ENCODE data around the gene SERHL2. TPM values are rescaled to one million over a fixed set of nuclear protein-coding genes. Genes with fewer than 3 reads are reported as not detected.
"Not testable (repeated sequence)": the region's sequence is repeated elsewhere in the genome, so short reads cannot be mapped to it uniquely, and the experiment has no call there.

Gene SERHL2
- polyA plus RNA-seq, 1 donor (not counting 4 experiments of a cell fraction or from before 2014, with no cell fraction given) = 2.5 TPM

DNA sequence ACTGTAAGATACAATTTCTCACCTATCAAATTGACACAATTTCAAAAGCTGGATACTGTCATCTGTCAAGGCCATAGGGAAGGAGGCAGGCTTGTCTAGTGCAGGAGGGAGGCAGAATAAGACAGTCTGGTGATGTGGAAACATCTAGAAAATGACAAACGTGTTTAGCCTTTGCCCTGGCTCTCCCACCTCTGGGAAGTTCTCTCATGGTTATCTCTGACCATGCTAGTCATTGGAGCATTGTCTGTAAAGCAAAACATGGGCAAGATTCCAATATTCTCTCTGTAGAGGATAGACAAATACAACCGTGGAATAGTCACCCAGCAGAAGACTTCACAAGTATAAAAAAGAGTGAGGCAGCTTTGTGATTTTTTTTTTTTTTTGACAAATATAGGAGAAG is 9.1 kb upstream of the SERHL2 start:
- no peaks in the 10 kb centered on the region for H3K27me3 ChIP-seq (ENCODE audit: control insufficient read depth, extremely low read depth, insufficient read depth, low read length)
- H3K4me3 ChIP-seq (ENCODE audit: control insufficient read depth in 2 of 3, extremely low read depth in 1 of 3, insufficient read depth in 2 of 3, low read depth in 1 of 3, low read length in 3 of 3) = no peak overlapping the region
- no peaks in the 10 kb centered on the region for H3K4me1 ChIP-seq (ENCODE audit: control insufficient read depth, extremely low read depth, insufficient read depth, low read length)
- H3K4me2 ChIP-seq (ENCODE audit: control insufficient read depth, extremely low read depth, insufficient read depth, low read depth, low read length) = no peak overlapping the region
- H3K9me1 ChIP-seq (ENCODE audit: control insufficient read depth, extremely low read depth, insufficient read depth, low read length) = no peaks in the 10 kb centered on the region
- no peaks in the 10 kb centered on the region for H3K79me2 ChIP-seq (ENCODE audit: control insufficient read depth, insufficient read depth, low read length)
- H3K27ac ChIP-seq (ENCODE audit: control insufficient read depth, insufficient read depth, low read length) = no peak overlapping the region
- DNase-seq (ENCODE audit: low read depth, low spot score) (no peak), FAIRE-seq (no peak)
- no peaks in the 10 kb centered on the region for H3K9me3 ChIP-seq (ENCODE audit: control insufficient read depth, low read depth, low read length)
- H2AFZ ChIP-seq (ENCODE audit: control insufficient read depth, low read length) = no peak overlapping the region
- H3K9ac ChIP-seq (ENCODE audit: control insufficient read depth, extremely low read depth, insufficient read depth, low read length) = no peak overlapping the region
- no peaks in the 10 kb centered on the region for H3K36me3 ChIP-seq (ENCODE audit: control insufficient read depth in 2 of 2, extremely low read depth in 1 of 2, insufficient read depth in 2 of 2, low read length in 2 of 2)
- no peak for TF ChIP-seq EZH2 (IDR thresholded peaks at IDR 0.05; ENCODE audit: low read length)
- TF ChIP-seq, protein P1, sequence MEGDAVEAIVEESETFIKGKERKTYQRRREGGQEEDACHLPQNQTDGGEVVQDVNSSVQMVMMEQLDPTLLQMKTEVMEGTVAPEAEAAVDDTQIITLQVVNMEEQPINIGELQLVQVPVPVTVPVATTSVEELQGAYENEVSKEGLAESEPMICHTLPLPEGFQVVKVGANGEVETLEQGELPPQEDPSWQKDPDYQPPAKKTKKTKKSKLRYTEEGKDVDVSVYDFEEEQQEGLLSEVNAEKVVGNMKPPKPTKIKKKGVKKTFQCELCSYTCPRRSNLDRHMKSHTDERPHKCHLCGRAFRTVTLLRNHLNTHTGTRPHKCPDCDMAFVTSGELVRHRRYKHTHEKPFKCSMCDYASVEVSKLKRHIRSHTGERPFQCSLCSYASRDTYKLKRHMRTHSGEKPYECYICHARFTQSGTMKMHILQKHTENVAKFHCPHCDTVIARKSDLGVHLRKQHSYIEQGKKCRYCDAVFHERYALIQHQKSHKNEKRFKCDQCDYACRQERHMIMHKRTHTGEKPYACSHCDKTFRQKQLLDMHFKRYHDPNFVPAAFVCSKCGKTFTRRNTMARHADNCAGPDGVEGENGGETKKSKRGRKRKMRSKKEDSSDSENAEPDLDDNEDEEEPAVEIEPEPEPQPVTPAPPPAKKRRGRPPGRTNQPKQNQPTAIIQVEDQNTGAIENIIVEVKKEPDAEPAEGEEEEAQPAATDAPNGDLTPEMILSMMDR (optimal IDR thresholded peaks at IDR 0.05 in 1 of 3, IDR thresholded peaks at IDR 0.05 in 1 of 3, conservative IDR thresholded peaks at IDR 0.05 in 1 of 3; ENCODE audit: extremely low read depth in 1 of 3, insufficient read depth in 2 of 3, low read length in 3 of 3) = no peak
- H4K20me1 ChIP-seq (ENCODE audit: control insufficient read depth, extremely low read depth, insufficient read depth, low read length) = no peaks in the 10 kb centered on the region
- dilution Hi-C loops (cut with MboI; ENCODE audit: extremely low pct_ligation_motif_present, low sequenced_read_pairs) = no loop called here

DNA sequence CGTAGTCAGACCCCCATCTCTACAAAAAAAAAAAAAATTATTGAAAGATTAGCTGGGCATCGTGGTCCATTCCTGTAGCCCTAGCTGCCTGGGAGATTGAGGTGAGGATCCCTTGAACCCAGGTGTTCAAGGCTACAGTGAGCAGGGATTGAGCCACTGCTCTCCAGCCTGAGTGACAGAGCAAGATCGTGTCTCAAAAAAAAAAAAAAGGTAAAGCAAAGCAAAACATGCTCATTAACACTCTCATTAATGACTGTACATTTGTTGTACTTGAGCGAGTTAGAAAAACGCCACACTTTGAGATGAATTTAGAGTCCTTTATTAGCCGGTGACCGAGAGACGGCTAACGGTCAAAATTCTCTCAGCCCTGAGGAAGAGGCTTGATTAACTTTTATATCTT is 6.2 kb upstream of the SERHL2 start:
- no peak overlapping the region for H2AFZ ChIP-seq (ENCODE audit: control insufficient read depth, low read length)
- no peaks in the 10 kb centered on the region for H4K20me1 ChIP-seq (ENCODE audit: control insufficient read depth, extremely low read depth, insufficient read depth, low read length)
- no peaks in the 10 kb centered on the region for H3K4me1 ChIP-seq (ENCODE audit: control insufficient read depth, extremely low read depth, insufficient read depth, low read length)
- no peak overlapping the region for H3K27ac ChIP-seq (ENCODE audit: control insufficient read depth, insufficient read depth, low read length)
- DNase-seq (ENCODE audit: low read depth, low spot score) (no peak), FAIRE-seq (no peak)
- no peaks in the 10 kb centered on the region for H3K36me3 ChIP-seq (ENCODE audit: control insufficient read depth in 2 of 2, extremely low read depth in 1 of 2, insufficient read depth in 2 of 2, low read length in 2 of 2)
- no peak overlapping the region for H3K4me3 ChIP-seq (ENCODE audit: control insufficient read depth in 2 of 3, extremely low read depth in 1 of 3, insufficient read depth in 2 of 3, low read depth in 1 of 3, low read length in 3 of 3)
- H3K79me2 ChIP-seq (ENCODE audit: control insufficient read depth, insufficient read depth, low read length) = no peaks in the 10 kb centered on the region
- H3K27me3 ChIP-seq (ENCODE audit: control insufficient read depth, extremely low read depth, insufficient read depth, low read length) = no peaks in the 10 kb centered on the region
- H3K4me2 ChIP-seq (ENCODE audit: control insufficient read depth, extremely low read depth, insufficient read depth, low read depth, low read length) = no peak overlapping the region
- no peaks in the 10 kb centered on the region for H3K9me1 ChIP-seq (ENCODE audit: control insufficient read depth, extremely low read depth, insufficient read depth, low read length)
- TF ChIP-seq EZH2 (IDR thresholded peaks at IDR 0.05; ENCODE audit: low read length) = no peak
- TF ChIP-seq, protein P1 (optimal IDR thresholded peaks at IDR 0.05 in 1 of 3, IDR thresholded peaks at IDR 0.05 in 1 of 3, conservative IDR thresholded peaks at IDR 0.05 in 1 of 3; ENCODE audit: extremely low read depth in 1 of 3, insufficient read depth in 2 of 3, low read length in 3 of 3) = no peak
- dilution Hi-C loops (cut with MboI; ENCODE audit: extremely low pct_ligation_motif_present, low sequenced_read_pairs) = no loop called here
- H3K9me3 ChIP-seq (ENCODE audit: control insufficient read depth, low read depth, low read length) = no peaks in the 10 kb centered on the region
- no peak overlapping the region for H3K9ac ChIP-seq (ENCODE audit: control insufficient read depth, extremely low read depth, insufficient read depth, low read length)

DNA sequence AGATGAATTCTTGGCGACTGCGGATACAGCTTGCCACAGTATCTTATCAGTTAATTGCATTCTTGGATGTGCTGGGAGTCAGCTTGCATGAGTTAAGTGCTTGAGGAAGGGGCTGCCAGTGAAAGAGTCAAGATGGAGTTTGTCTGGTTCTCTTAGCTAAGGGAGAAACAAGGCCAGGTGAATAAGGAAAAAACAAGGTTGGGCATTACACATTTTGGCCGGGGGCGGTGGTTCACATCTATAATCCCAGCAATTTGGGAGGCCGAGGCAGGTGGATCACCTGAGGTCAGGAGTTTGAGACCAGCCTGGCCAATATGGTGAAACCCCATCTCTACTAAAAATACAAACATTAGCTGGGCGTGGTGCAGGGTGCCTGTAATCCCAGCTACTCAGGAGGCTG is 5.6 kb upstream of the SERHL2 start:
- H3K9ac ChIP-seq (ENCODE audit: control insufficient read depth, extremely low read depth, insufficient read depth, low read length); H4K20me1 ChIP-seq (ENCODE audit: control insufficient read depth, extremely low read depth, insufficient read depth, low read length); H3K79me2 ChIP-seq (ENCODE audit: control insufficient read depth, insufficient read depth, low read length); H3K4me3 ChIP-seq (ENCODE audit: control insufficient read depth in 2 of 3, extremely low read depth in 1 of 3, insufficient read depth in 2 of 3, low read depth in 1 of 3, low read length in 3 of 3); H3K27me3 ChIP-seq (ENCODE audit: control insufficient read depth, extremely low read depth, insufficient read depth, low read length); H3K36me3 ChIP-seq (ENCODE audit: control insufficient read depth in 2 of 2, extremely low read depth in 1 of 2, insufficient read depth in 2 of 2, low read length in 2 of 2); FAIRE-seq; H2AFZ ChIP-seq (ENCODE audit: control insufficient read depth, low read length); H3K4me1 ChIP-seq (ENCODE audit: control insufficient read depth, extremely low read depth, insufficient read depth, low read length); H3K9me1 ChIP-seq (ENCODE audit: control insufficient read depth, extremely low read depth, insufficient read depth, low read length); H3K4me2 ChIP-seq (ENCODE audit: control insufficient read depth, extremely low read depth, insufficient read depth, low read depth, low read length); DNase-seq (ENCODE audit: low read depth, low spot score); H3K27ac ChIP-seq (ENCODE audit: control insufficient read depth, insufficient read depth, low read length); H3K9me3 ChIP-seq (ENCODE audit: control insufficient read depth, low read depth, low read length); dilution Hi-C loops (cut with MboI; ENCODE audit: extremely low pct_ligation_motif_present, low sequenced_read_pairs): not testable (repeated sequence)

Measured in keratinocyte (primary cell).